ENCODE measurements around the gene JUP.

JUP gene

GRCh38 chr17:41717408-41718286 lies 68.9 kb downstream of the JUP start:
- no peak for DNase-seq

DNA sequence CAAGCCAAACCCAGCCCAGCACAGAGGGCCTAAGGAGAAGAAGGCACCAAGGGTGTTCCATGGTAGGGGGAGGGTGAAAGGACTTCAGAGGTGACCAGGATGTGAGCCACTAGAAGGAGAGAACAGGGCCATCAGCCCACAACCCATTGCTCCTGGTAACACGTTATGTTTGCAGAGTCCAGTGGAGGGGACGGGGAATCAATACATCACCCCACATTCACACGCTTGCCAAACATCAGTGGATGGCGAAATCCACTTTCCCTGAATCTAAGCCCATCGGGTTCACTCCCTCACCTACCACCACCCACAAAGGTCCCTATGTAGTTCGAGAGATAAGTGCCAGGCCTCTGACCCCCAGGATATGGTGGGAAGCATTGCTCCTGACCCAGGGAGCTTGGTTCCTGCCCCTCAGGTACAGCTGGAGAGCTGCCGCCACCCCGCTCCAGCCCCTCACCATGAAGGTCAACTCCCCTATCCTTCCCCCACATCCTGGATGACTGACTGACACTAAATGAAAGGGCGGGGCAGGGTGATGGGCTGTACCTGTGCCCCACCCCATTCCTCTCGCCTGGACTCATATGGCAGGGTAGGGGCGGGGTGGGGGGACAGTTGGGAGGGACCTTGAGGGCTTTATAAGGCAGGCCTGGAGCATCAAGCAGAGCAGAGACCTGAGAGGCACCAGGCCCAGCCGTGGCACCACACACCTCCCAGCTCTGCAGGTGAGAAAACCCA lies 74.7 kb downstream of the JUP start, which contains the start of gene GAST:
Gene GAST (plus strand): TSS at position 663 of the 732 bp plus-strand sequence. CDS start 3,106 bp downstream, outside the sequence.
- no peak for DNase-seq

DNA sequence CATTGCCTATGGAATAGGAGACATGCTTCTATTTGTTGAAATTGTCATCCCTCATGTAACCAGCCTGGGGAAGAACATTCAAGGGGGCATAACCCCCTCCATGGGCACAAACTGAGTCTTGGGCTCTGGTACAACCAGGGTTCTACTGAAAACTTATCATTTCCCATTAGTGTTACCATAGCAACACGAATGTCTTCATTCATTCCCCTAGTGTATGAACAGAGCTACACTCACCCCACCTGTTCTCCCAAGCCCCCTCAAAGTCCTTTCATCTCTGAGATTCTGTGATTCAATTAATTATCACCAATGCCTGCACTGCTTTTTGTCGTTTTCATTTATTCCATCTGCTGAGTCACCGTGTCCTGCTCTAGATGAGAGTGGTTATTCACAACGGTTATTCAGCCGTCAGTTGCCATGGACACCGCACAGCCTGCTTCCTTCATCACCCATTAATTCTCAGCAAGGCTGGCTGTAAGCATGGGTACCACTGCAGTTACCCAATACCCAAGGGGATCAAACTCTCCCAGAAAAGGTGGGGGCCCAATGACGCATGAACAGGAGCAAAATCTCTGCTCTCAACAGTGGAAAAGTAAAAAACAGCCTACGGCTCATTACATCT lies 75.9 kb downstream of the JUP start:
- DNase-seq: peak; percentile 61

- no peak for DNase-seq
Observed at GRCh38 chr17:41707803-41708669, 78.5 kb downstream of the JUP start.

DNA sequence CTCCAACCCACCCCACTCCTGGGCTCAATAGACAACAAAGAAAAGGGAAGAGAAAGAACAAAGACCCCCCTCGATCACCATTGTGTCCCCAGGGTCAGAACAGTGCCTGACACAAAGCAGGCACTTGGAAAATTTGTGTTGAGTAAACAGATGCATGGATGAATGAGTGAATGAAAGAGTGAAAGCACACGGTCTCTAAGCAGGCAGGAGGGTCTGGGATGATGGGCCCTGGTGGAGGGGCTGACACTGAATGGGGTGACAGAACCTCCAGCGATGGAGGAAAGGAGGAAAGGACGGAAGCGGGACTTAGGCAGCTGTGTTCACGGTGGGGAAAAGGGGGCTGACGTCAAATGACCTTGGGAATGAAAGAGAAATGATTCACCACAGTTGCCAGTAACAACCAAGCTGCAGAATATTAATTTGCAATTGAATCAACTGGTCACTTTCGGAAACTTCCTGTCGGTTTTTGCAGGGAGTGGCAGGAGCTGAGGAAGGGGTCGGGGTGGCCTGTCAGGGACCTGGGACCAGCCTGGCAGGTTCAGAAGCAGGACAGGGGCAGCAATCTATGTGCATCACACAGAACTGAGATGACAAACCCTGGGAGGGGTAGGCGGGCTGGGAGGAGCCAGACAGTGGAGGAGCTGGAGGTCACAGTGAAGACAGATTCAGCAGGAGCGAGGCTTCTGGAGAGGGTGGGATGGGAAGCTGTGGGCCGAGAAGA lies 81.1 kb downstream of the JUP start:
- DNase-seq: no peak
